ENCODE measurements around the gene ADAMTS3. TPM values are rescaled to one million over a fixed set of nuclear protein-coding genes. Genes with fewer than 3 reads are reported as not detected.

The ADAMTS3 gene
- total RNA-seq, 2 donors from 2014 or later: not detected

DNA sequence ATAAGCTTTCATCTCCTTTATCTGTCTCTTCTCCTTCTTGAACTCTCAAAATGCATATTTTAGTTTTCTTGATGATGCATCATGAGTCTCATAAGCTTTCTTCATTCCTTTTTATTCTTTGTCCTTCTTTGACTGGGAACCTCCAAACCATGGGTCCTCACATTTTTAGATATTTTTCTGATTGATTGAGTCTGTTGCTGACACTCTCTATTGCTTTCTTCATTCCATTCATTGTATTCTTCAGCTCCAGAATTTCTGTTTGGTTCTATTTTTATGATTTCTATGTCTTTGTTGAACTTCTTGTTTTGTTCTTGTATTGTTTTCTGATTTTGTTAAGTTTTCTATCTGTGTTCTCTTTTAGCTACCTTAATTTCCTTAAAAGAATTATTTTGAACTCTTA is 74.9 kb downstream of the ADAMTS3 start:
- Mint-ChIP-seq H3K4me3 (no peak overlapping the region), H3K4me1 (ENCODE audit: low read depth) (no peaks in the 10 kb centered on the region), H3K27ac (no peak overlapping the region), H3K9me3 (peaks cover 2 to 10% of the 10 kb centered on the region in 2 donors), H3K27me3 (ENCODE audit: low read depth) (no peaks in the 10 kb centered on the region), H3K36me3 (ENCODE audit: insufficient read depth in 2 of 2) (peaks cover 0 to 3% of the 10 kb centered on the region in 2 donors)
- DNase-seq: no peak
- ATAC-seq (replicated peaks in 1 of 2): no peak

DNA sequence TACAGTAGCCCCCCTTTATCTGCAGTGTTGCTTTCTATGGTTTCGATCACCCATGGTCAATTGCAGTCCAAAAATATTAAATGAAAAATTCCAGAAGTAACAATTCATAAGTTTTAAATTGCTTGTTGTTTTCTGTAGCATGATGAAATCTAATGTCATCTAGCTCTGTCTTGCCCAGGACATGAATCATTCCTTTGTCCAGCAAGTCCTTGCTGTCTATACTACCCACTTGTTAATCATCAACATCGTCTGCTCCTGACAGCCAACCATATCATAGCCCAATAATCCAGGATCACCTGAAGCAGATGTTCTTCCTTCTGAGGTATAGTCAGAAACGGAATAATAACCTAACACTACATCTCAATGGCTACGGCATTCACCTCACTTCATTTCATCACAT is 79.8 kb downstream of the ADAMTS3 start:
- Mint-ChIP-seq H3K27me3 (ENCODE audit: low read depth) (no peaks in the 10 kb centered on the region), H3K36me3 (ENCODE audit: insufficient read depth in 2 of 2) (peaks cover 0 to 3% of the 10 kb centered on the region in 2 donors), H3K4me3 (no peak overlapping the region), H3K4me1 (ENCODE audit: low read depth) (no peaks in the 10 kb centered on the region), H3K27ac (no peak overlapping the region), H3K9me3 (peaks cover 0 to 7% of the 10 kb centered on the region in 2 donors)
- no peak for ATAC-seq (replicated peaks in 1 of 2)
- DNase-seq: no peak

DNA sequence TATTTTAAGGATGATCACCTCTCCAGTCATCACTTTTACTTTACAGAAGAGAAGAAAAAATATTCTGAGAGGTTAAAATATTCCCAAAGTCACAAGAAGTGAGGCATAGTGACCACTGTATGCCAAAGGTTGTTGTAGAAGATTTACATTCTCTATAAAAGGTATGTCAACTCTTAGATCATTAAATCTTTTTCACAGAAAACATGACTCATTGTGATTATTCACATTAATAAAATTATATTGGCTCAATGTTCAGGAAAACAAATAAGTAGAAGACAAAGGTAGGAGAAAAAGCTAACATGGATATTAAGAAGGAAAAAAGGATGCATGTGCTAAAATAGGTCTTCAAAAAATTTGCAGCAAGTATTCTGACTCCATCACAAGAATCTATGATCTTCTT is 82.0 kb downstream of the ADAMTS3 start:
- Mint-ChIP-seq H3K27me3 (ENCODE audit: low read depth) (no peaks in the 10 kb centered on the region), H3K27ac (no peak overlapping the region), H3K9me3 (peaks cover 0 to 4% of the 10 kb centered on the region in 2 donors), H3K4me1 (ENCODE audit: low read depth) (no peaks in the 10 kb centered on the region), H3K4me3 (no peak overlapping the region), H3K36me3 (ENCODE audit: insufficient read depth in 2 of 2) (no peaks in the 10 kb centered on the region)
- no peak for ATAC-seq (replicated peaks in 1 of 2)
- DNase-seq: no peak

DNA sequence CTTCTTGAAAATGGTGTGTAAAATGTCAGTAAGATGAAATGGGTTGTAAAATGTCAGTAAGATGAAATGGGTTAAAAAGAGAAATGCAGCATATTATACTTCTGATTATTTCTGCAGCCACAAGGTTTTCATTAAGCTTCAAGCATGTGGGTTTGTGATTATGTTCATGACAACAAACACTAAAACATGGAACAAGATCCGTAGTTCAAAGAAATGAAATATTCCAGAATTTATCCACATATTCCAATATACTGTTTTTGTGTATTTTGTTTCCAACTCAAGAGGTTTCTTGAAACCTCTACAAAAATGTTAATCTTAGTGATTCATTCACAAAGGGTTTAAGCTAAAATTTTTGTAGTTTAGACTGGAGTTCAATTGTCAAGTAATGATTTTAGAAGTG is 84.0 kb downstream of the ADAMTS3 start:
- no peak overlapping the region for H3K27ac Mint-ChIP-seq
- H3K4me1 Mint-ChIP-seq (ENCODE audit: low read depth): no peaks in the 10 kb centered on the region
- peaks cover 0 to 2% of the 10 kb centered on the region in 2 donors for H3K9me3 Mint-ChIP-seq
- no peak overlapping the region for H3K4me3 Mint-ChIP-seq
- no peak for ATAC-seq (replicated peaks in 1 of 2)
- no peaks in the 10 kb centered on the region for H3K27me3 Mint-ChIP-seq (ENCODE audit: low read depth)
- no peak for DNase-seq
- H3K36me3 Mint-ChIP-seq (ENCODE audit: insufficient read depth in 2 of 2): no peaks in the 10 kb centered on the region

DNA sequence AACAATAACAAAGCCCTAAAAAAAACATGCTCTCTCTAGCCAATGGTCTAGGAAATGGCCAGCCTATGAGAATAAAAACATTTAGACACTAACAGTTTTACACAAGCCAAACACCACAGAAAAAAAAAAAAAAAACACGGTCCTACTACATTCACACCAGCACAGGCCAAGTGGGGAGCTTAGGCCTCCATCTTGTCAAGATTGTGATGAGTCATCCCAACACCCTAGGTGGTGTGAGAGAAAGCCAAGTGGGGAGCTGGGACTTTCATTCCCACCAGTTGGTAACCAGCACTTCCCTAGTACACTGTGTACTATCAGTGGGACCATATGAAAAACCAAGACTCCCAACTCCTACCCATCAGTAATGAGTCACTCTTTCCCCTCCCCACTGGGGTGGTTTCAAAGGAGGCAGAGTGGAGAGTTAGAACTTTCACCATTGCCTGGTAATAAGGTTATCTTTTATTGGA is 95.6 kb downstream of the ADAMTS3 start:
- DNase-seq (no peak), ATAC-seq (replicated peaks in 1 of 2) (no peak)
- no peaks in the 10 kb centered on the region for H3K36me3 Mint-ChIP-seq (ENCODE audit: insufficient read depth in 2 of 2)
- no peak overlapping the region for H3K4me3 Mint-ChIP-seq
- H3K27ac Mint-ChIP-seq: no peak overlapping the region
- no peaks in the 10 kb centered on the region for H3K9me3 Mint-ChIP-seq
- H3K27me3 Mint-ChIP-seq (ENCODE audit: low read depth): no peaks in the 10 kb centered on the region
- no peaks in the 10 kb centered on the region for H3K4me1 Mint-ChIP-seq (ENCODE audit: low read depth)

DNA sequence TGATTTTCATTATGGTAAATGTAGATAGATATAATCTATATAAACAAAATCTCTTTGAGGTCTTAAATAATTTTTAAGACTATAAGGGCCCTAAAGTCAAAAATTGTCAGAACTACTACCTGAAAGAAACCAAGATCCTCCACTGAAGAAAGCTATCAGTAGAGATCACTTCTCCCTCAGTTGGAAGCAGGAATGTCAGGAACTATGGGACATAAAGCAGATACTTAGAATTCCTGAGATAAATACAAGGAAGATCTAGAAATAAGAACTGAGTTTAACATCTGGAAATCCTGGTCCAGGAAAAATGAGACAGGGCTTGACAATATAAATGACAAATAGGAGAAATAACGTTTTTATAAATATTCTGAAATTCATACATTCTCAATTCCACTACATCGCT is 97.2 kb downstream of the ADAMTS3 start:
- no peak overlapping the region for H3K4me3 Mint-ChIP-seq
- H3K4me1 Mint-ChIP-seq (ENCODE audit: low read depth): no peaks in the 10 kb centered on the region
- H3K36me3 Mint-ChIP-seq (ENCODE audit: insufficient read depth in 2 of 2): no peaks in the 10 kb centered on the region
- no peaks in the 10 kb centered on the region for H3K27me3 Mint-ChIP-seq (ENCODE audit: low read depth)
- ATAC-seq (replicated peaks in 1 of 2): no peak
- DNase-seq: no peak
- no peak overlapping the region for H3K27ac Mint-ChIP-seq
- H3K9me3 Mint-ChIP-seq: no peaks in the 10 kb centered on the region

DNA sequence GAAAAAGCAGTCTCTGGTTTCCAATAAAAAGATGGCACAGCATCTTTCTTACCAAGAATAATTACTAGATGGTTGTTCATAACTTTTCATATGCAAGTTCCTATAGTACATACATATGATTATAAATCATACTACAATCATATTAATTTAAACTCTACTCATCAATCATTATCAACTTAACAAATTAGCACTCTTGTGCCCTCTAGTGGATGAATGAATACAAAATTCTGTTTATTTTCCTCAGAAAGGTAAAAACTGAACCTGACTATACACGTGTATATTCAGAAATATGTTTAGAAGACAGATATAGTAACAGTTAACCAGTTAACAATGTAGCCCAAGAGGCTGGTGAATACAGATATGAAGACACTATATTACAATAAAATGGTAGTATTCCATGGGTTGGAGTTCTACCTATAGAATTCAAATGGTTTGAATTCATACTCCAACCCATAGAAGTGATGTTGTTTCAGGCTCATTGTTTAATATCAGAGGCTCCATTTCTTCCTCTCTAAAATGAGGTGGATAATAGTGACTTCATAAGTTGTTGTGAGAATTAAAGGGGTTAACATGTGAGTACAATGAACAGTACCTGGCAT is 100.0 kb downstream of the ADAMTS3 start:
- H3K27ac Mint-ChIP-seq: no peak overlapping the region
- H3K36me3 Mint-ChIP-seq (ENCODE audit: insufficient read depth in 2 of 2): no peaks in the 10 kb centered on the region
- ATAC-seq (replicated peaks in 1 of 2): no peak
- no peaks in the 10 kb centered on the region for H3K9me3 Mint-ChIP-seq
- H3K4me1 Mint-ChIP-seq (ENCODE audit: low read depth): no peaks in the 10 kb centered on the region
- no peaks in the 10 kb centered on the region for H3K27me3 Mint-ChIP-seq (ENCODE audit: low read depth)
- no peak for DNase-seq
- H3K4me3 Mint-ChIP-seq: no peak overlapping the region

DNA sequence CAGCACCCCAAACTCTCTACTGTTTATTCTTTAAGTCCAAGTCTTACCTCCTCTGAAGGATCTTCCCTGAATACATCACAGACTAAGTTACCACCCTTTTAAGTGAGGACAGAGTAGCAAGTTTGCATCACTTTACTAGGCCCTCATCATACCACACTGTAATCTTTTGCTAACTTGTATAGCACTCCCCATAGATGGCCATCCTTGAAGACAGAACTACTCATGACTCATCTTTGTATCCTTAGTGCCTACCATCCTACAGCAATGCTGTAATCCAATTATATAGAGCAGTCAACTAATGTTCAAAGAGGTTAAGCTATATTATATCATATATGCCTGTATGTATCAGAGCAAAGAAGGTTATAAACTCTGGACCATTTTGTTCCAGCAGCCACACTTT is 101.4 kb downstream of the ADAMTS3 start:
- H3K4me3 Mint-ChIP-seq: no peak overlapping the region
- DNase-seq: no peak
- H3K27me3 Mint-ChIP-seq (ENCODE audit: low read depth): no peaks in the 10 kb centered on the region
- H3K27ac Mint-ChIP-seq: no peak overlapping the region
- no peaks in the 10 kb centered on the region for H3K4me1 Mint-ChIP-seq (ENCODE audit: low read depth)
- no peaks in the 10 kb centered on the region for H3K36me3 Mint-ChIP-seq (ENCODE audit: insufficient read depth in 2 of 2)
- ATAC-seq (replicated peaks in 1 of 2): no peak
- no peaks in the 10 kb centered on the region for H3K9me3 Mint-ChIP-seq

DNA sequence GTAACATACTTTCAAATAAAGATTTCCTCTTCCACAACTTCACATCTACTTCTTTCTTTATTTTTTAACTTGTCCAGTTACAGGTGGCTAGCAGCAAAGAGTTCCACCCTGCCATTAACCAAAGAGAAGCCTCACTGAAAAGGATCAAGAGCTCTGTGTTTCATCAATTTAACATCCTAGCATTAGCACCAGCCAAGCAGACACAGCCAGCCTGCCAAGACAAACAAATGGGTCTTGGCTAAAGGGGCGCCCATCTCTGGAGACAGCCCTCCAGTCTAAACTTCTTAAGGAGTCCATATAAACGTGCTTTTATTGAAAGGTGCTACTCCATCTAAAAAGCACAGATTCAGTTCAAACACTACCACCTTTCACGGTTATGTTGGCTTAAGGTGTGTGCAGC is 105.3 kb downstream of the ADAMTS3 start:
- no peaks in the 10 kb centered on the region for H3K4me1 Mint-ChIP-seq (ENCODE audit: low read depth)
- ATAC-seq (replicated peaks in 1 of 2): no peak

DNA sequence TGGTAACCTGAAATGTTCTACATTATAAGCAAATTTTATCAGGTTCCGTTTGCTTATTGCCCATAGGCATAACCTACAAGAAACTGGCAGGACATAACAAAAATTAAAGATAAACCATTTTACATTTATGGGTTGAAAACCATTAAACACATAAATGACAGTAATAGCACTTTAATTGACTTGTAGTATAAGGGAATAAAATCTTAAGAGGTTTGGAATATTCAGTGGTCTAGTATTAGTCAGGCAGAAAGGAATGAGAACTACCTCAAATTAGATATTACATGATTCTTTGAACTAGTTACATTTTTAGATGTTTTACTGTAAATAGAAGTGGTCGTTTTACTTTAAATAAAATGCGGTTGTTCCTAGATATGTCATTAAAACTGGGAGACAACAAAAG is 111.9 kb downstream of the ADAMTS3 start:
- H3K27me3 Mint-ChIP-seq (ENCODE audit: low read depth): peaks cover 6% of the 10 kb centered on the region
- H3K4me3 Mint-ChIP-seq: no peak overlapping the region
- H3K36me3 Mint-ChIP-seq (ENCODE audit: insufficient read depth in 2 of 2): no peaks in the 10 kb centered on the region
- H3K9me3 Mint-ChIP-seq: peaks cover 1 to 3% of the 10 kb centered on the region in 2 donors
- H3K4me1 Mint-ChIP-seq (ENCODE audit: low read depth): no peaks in the 10 kb centered on the region
- ATAC-seq (replicated peaks in 1 of 2) (no peak), DNase-seq (no peak)
- H3K27ac Mint-ChIP-seq: no peak overlapping the region

More for the DNA sequence above, 105.3 kb downstream of the ADAMTS3 start:
- Mint-ChIP-seq H3K36me3 (ENCODE audit: insufficient read depth in 2 of 2) (no peaks in the 10 kb centered on the region), H3K9me3 (no peaks in the 10 kb centered on the region), H3K27me3 (ENCODE audit: low read depth) (peaks cover 6% of the 10 kb centered on the region), H3K27ac (no peak overlapping the region), H3K4me3 (no peak overlapping the region)
- DNase-seq: no peak

DNA sequence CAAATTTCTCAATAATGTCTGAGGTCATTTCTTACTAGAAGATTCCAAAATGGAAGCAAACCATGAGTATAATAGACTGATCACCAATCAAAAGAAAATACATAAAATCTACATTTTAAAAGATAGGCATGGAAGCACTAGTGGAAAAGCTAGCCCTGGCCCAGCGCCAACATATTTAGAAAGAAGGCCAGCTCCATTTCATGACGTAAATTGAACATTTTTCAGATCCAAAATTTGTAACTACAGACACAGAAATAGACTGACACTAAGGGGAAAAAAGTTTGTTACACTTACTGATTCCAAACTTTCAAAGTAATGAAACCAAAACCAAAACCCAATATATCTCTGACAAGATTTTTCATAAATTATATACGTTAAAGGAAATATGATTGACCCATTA is 117.7 kb downstream of the ADAMTS3 start:
- DNase-seq: no peak
- H3K27ac Mint-ChIP-seq: no peak overlapping the region
- no peaks in the 10 kb centered on the region for H3K4me1 Mint-ChIP-seq (ENCODE audit: low read depth)
- H3K4me3 Mint-ChIP-seq: no peak overlapping the region
- no peak for ATAC-seq (replicated peaks in 1 of 2)
- H3K9me3 Mint-ChIP-seq: peaks cover 1 to 3% of the 10 kb centered on the region in 2 donors
- no peaks in the 10 kb centered on the region for H3K27me3 Mint-ChIP-seq (ENCODE audit: low read depth)
- no peaks in the 10 kb centered on the region for H3K36me3 Mint-ChIP-seq (ENCODE audit: insufficient read depth in 2 of 2)

DNA sequence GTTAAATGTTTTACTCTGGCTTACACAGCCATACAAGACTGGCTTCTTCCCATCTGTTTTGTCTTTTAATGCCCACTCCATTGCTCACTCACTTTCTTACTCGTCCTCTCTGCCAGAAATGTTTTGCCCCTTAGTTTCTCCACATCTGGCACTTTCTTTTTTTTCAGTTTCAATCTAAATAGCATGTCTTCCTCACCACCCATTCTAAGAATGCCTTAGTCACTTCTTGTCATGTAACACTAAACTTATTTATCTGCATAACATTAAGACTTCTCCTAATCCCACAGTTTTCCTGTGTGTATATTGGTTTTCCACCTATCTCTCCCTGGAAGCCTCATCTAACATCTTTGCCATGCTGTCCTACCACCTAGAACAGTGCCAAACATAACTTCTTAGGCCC is 119.3 kb downstream of the ADAMTS3 start:
- H3K27ac Mint-ChIP-seq: no peak overlapping the region
- no peaks in the 10 kb centered on the region for H3K9me3 Mint-ChIP-seq
- H3K4me3 Mint-ChIP-seq: no peak overlapping the region
- DNase-seq (no peak), ATAC-seq (replicated peaks in 1 of 2) (no peak)
- no peaks in the 10 kb centered on the region for H3K4me1 Mint-ChIP-seq (ENCODE audit: low read depth)
- H3K36me3 Mint-ChIP-seq (ENCODE audit: insufficient read depth in 2 of 2): no peaks in the 10 kb centered on the region
- H3K27me3 Mint-ChIP-seq (ENCODE audit: low read depth): no peaks in the 10 kb centered on the region

DNA sequence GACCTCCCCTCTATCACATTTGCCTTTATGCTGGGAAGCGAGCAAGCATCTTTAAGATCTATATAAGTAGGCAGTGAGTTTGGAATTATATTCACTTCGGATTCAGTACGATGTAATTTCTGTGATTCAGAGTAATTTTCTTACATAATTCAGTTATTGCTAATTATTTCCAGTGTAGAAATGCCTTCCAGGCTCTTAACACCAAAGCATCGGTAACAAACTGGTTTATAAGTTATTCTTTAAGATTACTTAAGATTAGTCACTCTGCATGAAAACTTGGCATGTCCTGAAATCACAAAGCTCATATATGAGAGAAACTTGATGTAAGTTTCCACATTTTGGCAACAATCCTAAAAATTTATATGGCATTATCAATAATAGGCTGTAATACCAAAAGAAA is 120.8 kb downstream of the ADAMTS3 start:
- Mint-ChIP-seq H3K4me3 (no peak overlapping the region), H3K36me3 (ENCODE audit: insufficient read depth in 2 of 2) (no peaks in the 10 kb centered on the region), H3K27me3 (ENCODE audit: low read depth) (no peaks in the 10 kb centered on the region), H3K27ac (no peak overlapping the region), H3K4me1 (ENCODE audit: low read depth) (no peaks in the 10 kb centered on the region), H3K9me3 (no peaks in the 10 kb centered on the region)
- DNase-seq: no peak
- no peak for ATAC-seq (replicated peaks in 1 of 2)

DNA sequence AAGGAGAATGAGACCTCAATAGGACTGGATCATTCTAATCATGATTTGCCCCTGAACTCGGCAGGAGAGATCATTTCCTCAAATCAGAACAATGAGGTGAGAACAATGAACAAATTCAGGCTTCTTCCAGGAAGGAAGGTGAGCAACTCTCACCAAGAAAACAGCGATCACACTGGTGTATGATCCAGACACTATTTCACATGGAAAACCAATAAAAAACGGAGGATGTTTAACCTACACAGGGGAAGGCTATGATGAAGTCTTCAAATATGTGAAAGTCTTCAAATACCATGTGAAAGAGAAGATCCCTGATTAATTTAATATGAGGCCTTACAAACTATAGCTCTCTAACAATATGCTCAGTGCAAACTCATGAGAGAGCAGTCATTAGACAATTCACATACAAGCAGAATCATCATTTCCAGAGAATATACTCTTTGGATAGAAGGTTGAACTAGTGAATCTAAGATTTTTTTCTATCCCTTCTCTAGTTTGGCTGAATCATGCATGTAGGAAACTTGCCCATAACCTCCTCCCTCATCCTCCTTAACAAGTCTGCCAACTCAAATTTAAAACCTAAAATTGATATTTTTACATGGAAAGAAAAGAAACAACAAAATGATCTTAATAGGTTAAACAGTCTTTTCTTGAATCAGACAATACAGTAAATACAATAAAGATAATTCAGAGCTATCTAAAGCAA is 122.5 kb downstream of the ADAMTS3 start:
- H3K4me1 Mint-ChIP-seq (ENCODE audit: low read depth): no peaks in the 10 kb centered on the region
- H3K27ac Mint-ChIP-seq: no peak overlapping the region
- no peaks in the 10 kb centered on the region for H3K27me3 Mint-ChIP-seq (ENCODE audit: low read depth)
- DNase-seq (no peak), ATAC-seq (replicated peaks in 1 of 2) (no peak)
- H3K9me3 Mint-ChIP-seq: no peaks in the 10 kb centered on the region
- no peak overlapping the region for H3K4me3 Mint-ChIP-seq
- no peaks in the 10 kb centered on the region for H3K36me3 Mint-ChIP-seq (ENCODE audit: insufficient read depth in 2 of 2)

All from activated T-cell treated with anti-CD3 and anti-CD28 coated beads, Interleukin-2, amount 50 U/mL, for 72 hours (primary cell).